GM19240 (cell line): ENCODE results near the gene C14orf93.

Experiments used
- DNase-seq: peaks from one replicate; pipeline ENCODE4 v3.0.0; 2011; ENCODE audit warnings: low spot score; ENCODE audit not compliant: insufficient read length

C14orf93 gene, protein sequence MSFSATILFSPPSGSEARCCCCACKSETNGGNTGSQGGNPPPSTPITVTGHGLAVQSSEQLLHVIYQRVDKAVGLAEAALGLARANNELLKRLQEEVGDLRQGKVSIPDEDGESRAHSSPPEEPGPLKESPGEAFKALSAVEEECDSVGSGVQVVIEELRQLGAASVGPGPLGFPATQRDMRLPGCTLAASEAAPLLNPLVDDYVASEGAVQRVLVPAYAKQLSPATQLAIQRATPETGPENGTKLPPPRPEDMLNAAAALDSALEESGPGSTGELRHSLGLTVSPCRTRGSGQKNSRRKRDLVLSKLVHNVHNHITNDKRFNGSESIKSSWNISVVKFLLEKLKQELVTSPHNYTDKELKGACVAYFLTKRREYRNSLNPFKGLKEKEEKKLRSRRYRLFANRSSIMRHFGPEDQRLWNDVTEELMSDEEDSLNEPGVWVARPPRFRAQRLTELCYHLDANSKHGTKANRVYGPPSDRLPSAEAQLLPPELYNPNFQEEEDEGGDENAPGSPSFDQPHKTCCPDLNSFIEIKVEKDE

DNA sequence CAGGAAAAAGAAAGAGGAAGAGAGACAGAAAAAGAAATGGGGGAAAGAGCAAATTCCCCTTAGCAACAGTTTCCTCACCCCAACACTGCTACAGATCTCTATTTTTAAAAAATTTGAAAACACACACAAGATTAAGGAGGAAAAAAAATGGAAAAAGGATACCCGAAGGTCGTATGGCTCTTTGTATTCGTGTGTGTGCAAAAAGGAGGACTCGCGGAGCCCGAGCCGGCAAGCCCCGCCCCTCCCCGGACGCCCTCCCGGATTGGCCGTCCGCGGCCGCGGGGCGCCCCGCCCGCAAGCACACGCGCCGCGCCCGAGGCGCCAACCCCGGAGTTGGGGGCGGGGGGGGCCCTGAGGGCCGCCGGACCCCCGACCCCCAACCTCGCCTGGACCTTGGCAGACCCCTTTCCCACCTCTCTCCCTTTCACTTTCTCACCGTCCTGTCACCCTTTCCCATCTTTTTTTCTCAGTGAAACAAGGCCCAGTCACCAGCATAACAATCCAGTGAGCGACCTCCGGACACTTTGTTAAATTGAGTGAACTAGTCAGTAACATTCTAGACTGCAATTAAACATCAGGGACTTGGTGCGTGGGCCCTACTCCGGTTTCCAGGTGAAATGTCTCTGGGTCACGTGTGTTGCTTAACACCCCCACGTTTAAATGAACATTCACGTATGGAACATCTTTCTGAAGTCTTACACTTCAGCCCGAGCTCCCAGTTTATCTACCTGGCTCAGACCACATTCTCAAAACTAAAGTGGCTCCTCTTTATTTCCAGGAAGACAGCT is at the start of gene C14orf93:
C14orf93 (minus strand) TSS at position 205 of the 788 bp plus-strand sequence. CDS start 11,120 bp downstream, outside the sequence.
- peak; percentile 72 for DNase-seq

DNA sequence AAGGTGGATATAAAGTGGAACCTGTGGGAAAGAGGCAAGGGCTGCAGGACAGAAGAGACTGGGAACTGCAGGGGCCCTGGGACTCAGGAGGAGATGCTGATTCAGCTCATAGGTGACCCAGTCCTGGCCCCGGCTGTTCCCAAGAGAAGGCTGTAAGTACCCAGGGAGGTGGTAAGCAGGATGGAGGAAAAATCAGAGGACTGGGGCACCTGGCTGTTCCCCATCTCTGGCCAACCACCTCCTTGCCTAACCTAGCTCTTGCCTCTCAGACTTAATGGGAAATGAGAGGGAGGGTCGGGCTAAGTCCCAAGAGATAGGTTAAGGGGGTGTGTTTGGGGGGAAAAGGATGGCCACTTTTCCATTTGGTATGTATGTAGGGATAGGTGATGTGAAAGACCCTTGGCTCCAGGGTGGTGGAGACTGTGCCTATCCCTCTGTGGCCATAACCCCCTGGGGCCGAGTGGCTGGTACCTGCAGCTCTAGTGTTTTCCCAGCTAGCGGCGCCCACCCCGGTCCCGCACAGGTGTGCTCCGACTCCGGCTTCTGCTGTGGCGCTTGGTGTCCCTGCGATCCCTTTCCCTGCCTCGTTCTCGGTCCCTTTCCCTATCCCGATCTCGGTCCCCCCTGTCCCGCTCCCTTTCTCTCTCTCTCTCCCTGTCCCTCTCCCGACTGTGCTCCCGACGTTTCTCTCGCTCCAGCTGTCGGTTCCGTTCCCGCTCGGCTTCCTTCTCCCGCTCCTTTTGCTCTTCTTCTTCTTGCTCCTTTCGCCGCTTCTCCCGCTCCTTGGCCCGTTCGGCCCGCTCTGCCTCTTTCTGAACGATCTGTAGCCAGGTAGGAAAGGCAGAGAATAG is 48.9 kb upstream of the C14orf93 start:
- no peak for DNase-seq

DNA sequence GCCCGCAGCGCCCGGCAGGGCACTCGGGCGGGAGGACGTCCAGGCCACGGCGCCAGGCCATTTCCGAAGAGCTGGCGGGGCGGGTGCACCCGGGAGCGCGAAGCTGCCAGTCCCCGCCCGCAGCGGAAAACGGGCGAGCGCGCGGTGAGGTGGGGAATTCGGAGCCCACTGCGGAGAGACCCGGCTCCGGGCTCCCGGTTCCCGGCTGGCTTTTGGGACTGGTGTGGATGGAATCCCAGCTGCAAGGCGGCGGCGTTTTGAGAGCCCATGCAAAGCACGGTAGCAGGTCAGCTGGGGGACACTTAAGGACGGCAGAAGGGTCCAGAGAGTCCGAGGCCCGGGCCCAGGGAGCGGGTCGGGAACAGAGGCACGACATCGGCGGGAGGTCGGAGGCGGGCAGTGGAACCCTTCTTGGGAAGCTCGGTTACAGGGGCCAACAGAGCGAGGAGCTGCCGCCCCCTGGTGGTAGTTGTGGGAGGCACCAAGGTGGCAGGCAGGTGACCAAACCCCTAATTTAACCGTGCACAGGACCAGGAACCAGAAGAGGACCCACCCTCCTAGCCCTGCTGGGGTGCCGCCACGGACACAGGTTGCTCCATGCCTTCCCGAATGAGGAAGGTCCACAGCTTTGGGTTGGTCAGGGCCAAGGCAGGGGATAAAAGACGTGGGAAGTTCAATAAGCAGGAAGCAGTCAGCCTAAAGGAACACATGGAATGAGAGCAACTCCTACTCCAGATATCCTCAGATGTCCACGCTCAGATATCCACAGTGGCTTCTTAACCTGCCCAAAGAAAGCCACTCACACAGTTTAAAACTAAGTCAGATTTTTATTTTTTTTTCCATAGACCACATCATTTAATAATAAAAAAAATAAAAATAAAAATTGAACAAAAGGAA is 48.1 kb upstream of the C14orf93 start:
- peak; percentile 98 for DNase-seq

DNA sequence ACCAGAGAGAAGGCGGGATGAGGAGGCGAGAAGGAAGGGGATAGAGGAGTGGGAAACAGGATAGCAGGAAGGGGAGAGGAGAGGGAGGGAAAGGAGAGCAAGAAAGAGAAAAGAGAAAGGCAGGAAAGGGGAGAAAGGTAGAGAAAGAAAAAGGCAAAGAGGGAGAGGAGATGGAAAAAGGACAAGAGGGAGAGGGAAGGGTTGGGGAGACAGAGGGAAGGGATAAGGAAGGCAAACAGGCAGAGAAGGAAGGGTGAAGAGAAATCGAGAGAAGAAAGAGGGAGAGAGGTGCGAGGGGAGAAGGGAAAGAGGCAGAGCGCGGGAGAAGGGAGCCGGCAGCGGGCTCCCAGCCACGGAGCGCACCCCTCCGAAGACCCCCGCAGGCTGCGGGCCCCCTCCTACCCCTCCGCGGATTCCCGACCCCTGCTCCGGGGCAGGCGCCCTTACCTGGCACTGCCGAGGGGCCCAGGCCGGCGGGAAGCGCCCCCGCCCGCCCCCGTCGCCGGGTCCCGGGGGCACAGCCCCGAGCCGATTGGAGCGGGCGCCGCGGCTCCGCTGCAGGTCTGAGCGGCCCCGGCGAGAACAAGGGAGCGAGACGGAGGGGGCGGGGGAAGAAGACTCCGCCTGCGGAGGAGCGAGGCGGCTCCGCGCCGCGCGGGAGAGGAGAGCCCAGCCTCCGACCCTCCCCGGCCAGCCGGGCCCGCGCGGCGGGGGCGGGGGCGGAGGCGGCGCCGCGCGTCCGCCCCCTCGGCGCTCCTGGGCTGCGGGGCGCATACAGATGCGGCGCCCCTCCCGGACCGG is 47.2 kb upstream of the C14orf93 start, which contains the start of gene CDH24:
CDH24 (minus strand) TSS at position 565 of the 801 bp plus-strand sequence. CDS start 1,787 bp downstream, outside the sequence.
- DNase-seq: peak; percentile 84

DNA sequence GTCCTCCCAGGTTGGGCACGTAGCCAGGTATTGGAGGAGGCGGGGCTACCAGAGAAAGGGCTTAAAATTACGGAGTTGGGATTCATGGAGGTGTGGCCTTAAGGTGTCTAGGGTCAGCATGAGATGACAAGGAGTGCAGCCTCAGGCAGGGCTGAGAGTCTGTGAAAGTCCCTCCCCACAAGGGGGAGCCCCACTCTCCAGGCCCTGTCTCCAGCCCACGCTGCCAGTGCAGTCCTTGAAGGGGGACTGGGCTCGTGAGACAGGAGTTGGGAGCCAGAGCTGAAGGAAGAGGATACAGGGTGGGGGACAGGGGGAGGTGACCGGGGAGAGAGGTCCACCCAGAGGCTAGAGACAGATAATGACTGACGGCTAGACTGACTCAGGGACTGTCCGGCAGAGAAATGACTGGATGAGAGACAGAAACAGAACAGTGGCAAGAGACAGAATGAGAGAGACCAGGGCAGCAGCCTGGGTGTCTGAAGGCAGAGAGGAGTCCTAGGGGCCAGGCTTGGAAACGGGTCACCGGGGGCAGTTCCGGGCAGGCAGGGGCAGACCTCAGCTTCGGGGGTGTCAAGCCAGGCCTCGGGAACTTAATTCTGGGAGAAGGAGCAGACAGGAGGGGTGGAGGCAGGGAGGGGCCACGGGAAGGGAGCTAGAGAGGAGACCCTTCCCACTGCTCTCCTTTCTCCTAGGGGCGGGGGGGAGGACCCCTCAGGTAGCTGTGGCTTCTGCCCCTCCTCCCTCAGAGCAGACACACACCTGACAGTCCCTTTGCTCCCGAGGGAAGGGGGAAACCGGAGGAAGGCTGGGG is 46.4 kb upstream of the C14orf93 start:
- DNase-seq: peak; percentile 97

DNA sequence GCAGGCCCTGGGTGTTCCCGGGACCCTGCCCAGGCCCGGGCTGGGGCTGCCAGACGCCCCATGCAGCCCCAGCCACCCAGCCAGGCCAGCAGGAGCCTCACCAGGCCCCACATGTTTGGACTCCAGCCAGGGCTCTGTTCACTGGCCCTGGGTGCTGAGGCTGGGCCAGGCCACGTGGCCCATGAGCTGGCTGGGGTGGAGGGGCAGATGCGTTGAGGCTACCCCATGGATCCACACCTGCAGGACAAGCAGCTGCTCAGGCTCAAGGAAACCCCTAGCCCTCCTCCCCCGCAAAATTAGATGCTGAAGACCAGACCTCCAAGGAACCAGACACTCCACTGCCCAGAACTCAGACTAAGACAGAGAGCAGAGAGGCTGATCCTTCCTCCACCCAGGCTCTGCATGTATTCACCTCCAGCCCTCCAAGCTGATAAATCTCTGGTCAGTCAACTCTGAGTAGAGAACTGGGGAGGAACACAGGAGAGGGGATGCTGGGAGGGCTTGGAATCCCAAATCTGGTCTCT is 45.7 kb upstream of the C14orf93 start:
- DNase-seq: no peak

DNA sequence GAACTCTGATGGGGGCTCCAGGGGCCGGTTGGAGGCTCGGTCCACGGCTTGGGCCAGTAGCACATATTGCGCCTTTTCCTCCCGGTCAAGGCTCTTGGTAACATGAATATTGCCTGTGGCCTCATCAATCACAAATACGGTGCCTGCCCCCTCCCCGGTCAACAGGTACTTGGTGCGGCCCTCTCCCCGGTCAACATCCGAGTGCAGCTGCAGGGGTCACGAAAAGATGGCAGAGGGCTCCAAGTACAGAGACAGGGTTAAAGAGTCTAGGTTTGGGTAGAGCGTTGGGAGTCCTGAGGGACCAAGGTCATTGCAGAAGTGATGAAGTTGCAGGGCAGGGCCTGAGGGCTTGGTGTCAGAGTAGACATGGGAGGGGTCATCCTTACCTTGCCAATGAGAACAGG is 45.2 kb upstream of the C14orf93 start:
- DNase-seq: no peak

DNA sequence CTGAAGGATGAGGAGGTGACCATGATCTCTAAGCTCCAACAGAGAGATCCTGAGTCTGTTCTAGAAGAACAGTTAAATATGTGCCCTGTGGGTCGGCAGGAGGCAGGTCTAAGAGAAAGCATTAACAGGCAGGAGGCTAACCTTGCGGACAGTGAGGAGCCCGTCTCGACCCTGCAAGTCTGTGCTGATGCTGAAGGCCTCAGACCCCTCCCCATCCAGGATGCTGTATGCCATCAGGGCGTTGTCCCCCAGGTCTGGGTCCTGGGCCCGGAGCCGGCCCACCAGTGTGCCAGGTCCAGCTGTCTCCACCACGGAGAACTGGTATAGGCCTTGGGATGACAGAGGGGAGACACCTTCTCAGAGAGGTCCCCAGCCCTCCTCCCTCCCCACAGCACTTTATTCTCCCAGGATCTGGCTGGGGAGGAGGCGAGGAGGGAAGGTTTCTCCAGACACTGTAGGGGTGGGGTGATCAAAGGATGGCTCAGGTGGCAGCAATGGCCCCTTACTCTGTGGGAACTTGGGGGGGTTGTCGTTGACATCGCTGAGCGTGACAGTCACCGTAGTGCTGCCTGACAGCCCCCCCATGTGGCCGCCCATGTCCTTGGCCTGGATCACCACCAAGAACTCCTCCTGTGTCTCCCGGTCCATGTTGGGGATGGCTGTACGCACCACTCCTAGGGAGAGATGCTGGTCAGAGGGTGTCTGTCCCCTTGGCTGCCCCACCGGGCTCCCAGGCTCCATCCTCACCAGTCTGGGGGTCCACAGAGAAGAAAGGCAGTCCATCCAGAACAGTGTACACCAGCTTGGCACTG is 44.3 kb upstream of the C14orf93 start:
- DNase-seq: no peak

DNA sequence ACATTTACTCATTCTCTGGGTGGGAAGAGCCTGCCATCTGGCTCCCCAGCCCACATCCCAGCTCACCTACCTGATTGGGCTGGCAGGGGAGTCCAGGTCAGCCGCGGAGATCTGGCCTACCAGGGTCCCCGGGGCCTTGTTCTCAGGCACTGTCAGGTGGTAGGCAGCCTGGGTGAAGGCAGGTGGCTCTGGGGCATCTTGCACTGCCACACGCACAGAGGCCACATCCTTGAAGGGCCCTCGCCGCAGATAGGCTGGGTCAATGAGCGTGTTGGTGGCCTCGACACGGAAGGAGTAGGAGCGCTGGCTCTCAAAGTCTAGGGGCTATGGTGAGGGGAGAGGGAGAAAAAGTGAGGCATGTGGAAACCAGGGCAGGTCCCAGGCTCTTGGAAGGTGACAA is 43.5 kb upstream of the C14orf93 start:
- DNase-seq: no peak

DNA sequence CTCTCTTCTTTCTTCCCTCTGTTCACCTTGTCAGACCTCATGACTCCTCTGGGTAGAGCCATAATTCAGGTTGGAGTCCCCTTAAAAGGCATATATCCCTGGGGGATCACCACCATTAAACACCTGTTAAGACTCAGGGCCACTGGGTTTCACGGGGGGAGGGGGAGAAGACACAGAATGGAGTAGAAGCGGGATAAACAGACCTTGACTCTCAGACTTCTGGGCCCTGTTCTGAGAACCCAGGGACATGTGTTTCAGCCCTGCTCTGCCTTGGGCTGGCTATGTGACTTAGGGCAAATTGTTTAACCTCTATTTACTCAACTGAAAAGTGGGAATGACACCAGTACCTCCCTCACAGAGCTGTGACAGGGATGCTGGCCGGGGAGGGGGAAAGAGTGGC is 42.7 kb upstream of the C14orf93 start:
- DNase-seq: no peak

DNA sequence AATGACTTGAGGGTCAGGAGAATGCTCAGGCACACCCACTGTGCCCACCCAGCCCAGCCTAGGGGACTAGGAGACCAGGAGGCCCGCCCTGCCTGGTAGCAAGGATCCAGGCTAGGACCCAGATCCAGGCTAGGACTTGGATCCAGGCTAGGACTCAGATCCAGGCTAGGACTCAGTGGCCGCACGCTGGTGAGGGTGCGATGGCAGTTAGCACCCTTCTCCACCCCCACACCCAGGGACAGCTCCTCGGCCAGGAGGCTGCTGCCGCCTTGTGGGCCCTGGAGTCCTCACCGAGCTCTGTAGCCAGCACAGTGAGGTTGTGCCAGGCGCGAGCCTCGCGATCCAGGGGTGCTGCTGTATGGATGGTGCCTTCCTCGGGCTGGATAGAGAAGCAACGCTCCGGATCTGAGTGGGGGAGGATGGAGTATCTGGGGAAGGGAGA is 42.3 kb upstream of the C14orf93 start:
- DNase-seq: no peak

DNA sequence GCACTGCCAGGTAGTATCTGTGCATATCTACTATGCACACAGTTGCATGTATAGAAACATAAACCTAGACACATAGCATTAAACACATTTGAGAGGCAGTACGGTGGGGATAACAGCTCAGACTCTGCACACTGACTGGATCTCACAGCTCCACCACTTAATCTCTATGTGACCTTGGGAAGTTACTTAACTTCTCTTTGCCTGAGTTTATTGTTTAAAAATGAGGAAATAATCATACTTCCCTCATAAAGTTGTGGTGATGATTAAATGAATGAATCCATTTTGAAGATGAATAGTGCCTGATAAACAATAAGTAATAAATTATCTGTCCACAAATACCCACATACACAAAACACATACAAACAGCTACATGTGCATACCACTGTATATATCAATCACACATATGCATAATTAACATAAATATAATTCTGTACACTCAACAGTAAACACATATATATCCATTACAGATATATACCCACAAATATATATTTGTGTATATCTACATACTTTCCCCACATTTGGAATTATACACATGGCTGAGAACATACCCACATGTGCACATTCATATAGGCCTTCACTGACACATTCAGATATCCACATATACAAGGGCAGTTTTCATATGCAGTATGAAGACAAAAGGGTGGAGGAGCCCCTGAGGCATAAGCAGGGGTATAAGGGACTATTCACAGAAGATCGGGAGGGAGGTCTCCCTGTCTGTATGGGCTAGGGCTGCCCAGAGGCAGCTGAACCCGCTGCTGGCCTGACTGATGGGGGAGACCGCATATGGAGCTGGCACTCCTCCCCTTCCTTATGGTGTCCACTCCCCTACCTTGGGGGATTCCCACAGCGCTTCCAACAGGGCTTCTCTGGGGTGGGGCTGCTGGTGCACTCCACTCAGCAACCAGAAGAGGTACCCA is 41.5 kb upstream of the C14orf93 start:
- no peak for DNase-seq

DNA sequence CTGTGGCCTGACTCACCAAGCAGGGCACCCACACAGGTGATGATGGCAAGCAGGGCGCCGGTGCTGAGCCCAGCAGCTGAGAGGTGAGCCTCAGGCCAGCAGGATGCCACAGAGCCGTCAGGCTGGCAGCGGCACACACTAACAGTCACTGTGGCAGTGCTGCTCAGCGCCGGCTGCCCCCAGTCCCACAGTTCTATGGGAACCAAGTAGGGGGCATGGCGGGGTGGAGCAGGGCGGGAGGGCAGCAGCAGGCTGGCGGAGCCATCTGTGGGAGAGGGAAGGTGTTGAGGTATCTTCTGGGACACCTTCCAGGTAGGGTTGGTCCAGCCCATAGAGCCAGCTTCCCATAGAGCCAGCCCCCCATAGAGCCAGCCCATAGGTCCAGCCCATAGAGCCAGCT is 39.1 kb upstream of the C14orf93 start:
- DNase-seq: no peak

DNA sequence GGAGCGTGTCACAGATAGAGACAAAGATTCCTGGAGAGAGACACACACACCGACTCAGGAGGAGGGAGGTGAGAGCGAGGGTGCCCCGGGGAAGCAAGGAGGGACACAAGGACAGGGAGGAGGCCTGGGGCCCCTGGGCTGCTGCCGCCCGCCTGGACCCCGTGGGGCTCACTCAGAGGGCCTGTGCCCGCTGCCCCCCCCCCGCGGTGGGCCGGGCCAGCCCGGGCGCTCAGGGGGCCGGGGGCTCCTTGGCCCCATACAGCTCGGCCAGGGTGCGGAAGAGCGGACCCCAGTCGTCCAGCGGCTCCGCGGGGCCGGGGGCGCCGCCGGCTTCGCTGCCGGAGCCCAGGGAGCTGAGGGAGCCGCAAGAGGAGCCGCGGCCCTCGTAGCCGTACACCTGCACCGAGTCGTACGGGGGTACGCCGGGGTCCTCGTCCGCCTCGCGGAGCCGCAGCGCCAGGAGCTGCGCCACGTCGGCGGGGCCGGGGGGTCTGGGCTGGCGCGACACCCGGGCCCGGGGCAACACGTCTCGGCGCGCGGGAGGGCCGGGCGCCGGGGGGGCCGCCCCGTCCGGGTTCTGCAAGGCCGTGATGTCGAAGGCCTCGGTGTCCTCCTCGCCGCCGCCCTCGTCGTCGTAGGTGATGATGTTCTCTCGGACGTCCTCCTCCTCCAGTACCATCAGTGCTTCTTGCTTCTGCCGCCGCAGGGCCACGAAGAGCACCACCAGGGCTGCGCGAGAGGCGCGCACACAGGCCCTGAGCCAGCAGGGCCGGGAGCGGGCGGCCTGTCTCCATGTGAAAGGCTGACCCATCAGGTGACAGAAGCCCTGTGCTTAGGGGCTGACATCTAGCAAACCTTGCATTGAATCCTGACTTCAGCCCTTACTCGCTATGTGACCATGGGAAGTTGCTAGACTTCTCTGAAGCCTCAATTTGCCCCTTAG is 38.1 kb upstream of the C14orf93 start:
- DNase-seq: no peak

DNA sequence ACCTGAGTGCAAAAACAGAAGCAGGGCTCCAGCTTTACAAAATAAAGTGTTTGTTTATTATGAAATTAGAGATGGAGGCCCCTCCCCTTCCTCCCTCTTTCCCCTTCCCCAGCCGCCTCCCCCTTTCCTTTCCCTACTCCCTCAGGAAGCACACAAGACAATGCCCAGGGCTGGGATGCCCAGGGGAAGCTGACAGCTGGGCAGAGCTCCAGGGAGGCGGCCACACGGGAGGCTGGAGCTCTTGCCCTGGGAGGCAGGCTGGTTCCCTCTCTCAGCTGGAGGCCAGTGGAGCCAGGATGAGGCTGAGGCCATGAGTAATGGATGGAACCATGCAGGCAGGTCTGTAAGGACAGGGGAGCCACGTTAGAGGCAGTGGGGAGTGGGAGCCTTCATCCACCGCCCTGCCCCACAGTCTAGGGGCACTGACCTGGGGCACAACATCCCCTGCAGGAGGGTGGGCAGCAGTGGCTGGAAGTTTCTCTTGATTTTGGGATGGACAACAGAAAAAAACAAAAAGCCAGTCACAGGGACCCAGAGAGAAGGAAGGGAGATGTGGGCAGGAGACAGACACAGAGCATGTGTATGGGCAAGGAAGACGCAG is 37.2 kb upstream of the C14orf93 start:
- DNase-seq: no peak
